HG02642 (cell line): Measurements from ENCODE around the gene SIDT2.
"Not testable (repeated sequence)": the region's sequence is repeated elsewhere in the genome, so short reads cannot be mapped to it uniquely, and the experiment has no call there.

ENCODE experiments used
- ATAC-seq: cut with Tn5 transposase; IDR thresholded peaks from one replicate; pipeline ENCODE4 v1.9.1; 2021; ENCODE audit warnings: mild to moderate bottlenecking; ENCODE audit not compliant: unreplicated experiment, poor library complexity

The SIDT2 gene

GRCh38 chr11:117178210-117179034, at the start of gene SIDT2:
TSS of gene SIDT2 (plus strand) at chr11:117178743. CDS start at chr11:117179264, 521 bp downstream.
- peak; percentile 89 for ATAC-seq

- not testable (repeated sequence) for ATAC-seq
These were observed 48.1 kb upstream of the SIDT2 start for GRCh38 chr11:117130396-117130795.

DNA sequence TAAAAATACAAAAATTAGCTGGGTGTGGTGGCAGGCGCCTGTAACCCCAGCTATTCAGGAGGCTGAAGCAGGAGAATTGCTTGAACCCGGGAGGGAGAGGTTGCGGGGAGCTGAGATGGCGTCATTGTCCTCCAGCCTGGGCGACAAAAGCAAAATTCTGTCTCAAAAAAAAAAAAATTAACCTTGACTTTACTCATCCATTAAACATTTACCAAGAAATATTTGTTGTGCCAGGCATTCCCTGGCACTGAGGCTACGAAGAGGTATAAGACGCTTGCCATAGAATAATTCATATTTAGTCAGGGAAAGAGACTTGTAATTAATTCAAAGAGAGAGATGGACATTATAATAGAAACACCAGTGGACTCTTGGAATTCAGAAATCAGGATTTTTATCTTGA, 47.7 kb upstream of the SIDT2 start:
- ATAC-seq: no peak

GRCh38 chr11:117134431-117134830, 44.1 kb upstream of the SIDT2 start:
- ATAC-seq: no peak

DNA sequence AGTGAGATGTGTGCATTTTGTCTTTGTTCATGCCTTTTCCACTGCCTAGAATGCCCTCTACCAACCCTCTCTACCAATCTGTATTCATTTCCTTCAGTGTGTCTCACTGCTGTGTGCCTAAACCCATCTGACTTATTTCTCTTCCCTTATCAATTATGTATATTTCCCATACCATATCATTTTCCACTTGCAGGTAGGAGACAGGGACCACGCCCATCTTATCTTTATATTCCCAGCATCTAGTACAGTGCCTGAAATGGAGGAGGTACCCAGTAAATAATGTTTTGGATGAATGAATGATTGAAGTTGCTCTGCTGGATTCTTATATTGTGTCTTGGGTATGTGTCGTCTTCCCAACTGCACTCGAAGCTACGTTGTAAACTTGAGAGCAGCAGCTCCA, 43.6 kb upstream of the SIDT2 start:
- ATAC-seq: not testable (repeated sequence)

- ATAC-seq: not testable (repeated sequence)
These were observed 41.1 kb upstream of the SIDT2 start for GRCh38 chr11:117137223-117138086.

DNA sequence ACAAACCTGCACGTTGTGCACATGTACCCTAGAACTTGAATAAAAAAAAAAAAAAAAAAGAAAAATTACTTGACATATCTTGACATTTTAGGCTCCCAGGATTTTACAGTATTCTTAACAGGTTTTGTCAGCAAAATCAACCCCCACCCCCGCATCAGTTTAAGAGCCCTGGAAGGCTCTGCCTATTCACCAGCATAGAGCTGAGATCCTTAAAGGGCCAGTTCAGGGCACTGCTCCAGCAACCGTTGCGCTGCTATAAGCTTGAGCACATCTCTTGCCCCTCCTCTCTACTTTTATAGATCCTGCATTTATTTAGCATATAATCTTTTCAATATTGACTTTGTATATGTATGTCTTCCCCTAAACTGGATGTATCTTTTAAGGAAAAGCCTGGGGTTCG, 35.2 kb upstream of the SIDT2 start:
- no peak for ATAC-seq

DNA sequence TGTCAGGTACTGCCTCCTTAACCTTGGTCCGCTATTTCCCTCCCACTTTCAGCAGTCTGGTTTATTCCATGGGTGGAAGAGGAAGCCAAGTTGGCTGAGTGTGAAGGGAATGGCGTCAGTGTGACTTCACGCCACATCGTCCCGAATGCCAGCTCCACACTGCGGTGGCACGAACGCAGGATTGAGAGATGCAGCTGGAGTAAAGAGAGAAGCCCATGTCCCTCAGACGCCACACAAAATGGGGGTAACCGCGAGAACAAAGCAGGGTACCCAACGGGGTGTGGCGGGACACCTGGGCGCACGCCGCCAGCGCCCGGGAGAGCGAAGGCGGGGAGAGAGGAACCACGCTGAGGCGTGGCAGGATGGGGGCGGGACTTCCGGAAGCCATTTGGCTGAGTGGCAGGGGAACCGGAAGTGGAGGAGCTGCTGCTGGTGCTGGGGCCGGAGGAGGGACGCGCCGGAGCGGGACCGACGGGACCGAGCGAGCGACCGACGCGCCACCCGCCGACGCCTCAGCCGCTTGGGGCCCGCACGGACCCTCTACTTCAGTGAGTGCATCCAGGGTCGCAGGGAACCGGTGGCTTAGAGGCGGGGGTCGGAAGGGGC, 34.6 kb upstream of the SIDT2 start, which contains the start of gene PAFAH1B2:
Gene PAFAH1B2, plus strand, starts transcription at position 417 of the 606 bp plus-strand sequence. CDS start 8,161 bp downstream, outside the sequence.
- ATAC-seq: peak; percentile 96

DNA sequence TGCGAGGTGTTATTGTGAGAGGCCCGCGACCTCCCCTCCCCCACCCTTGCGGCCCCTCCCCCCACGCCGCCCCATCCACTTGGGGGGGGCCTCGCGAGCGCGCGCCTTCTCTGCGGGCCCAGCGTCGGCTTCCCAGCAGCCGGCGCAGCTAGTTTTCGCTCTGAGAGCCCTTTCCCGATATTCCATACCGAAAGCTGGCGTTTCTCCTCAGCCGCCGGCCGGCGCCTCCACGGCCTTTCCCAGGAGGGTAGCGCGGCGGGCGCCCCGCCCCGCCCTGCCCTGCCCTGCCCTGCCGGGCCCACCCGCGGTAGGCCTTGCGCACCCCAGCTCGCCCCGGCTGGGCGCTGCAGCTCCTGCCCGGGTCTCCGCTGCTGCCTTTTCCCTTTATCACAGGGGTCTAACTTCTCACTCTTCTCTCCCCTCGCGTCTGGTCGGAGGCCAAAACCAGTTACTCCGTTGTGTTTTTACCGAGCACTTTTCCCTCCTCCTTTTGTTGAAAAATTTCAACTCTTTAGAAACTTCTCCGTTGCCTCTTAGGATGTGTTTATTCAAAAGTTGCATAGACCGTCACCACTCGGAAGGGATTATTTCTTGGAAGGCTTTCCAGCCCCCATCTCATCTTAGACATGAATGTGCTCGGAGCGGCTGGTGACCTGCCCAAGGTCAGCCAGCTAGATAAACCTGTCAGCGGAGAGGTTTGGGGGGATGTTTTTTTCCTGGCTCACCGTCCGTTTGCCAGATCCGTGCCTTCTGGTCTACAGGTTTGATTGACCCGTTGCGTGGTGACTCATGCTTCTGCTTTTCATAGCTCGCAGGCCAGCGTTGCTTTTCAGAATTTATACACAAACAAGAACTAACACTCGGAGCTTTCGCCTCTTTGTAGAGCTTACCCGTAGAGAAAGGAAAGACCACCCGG, 33.8 kb upstream of the SIDT2 start:
- ATAC-seq: peak; percentile 60

DNA sequence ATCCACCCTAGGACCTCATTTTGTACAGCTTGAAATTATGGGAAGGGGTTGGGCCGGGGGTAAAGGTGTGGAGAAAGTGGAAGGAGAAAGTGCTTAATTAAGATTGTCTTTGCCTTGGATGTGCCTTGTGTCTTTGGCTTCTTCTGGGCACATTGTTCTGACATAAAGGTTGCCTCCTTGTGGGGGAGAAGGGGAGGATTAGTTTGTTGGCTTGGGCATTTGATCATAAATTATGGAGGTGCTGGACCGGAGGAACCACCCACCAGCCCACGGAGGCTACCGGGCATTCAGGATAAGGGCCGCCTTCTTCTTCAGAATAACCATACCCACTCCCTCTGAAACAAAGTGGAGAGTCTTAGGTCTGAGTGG, 33.2 kb upstream of the SIDT2 start:
- no peak for ATAC-seq

DNA sequence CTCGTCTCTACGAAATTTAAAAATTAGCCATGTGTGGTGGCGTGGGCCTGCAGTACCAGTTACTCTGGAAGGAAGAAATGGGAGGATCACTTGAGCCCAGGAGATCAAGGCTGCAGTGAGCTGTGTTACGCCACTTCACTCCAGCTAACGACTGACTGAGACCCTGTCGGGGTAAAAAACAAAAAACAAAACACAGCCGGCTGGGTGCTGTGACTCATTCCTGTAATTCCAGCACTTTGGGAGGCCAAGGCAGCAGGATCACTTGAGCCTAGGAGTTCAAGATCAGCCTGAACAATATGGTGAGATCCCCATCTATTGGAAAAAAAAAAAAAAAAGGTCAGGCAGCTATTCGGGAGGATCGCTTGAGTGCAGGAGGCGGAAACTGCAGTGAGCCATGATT, 32.0 kb upstream of the SIDT2 start:
- ATAC-seq: no peak

DNA sequence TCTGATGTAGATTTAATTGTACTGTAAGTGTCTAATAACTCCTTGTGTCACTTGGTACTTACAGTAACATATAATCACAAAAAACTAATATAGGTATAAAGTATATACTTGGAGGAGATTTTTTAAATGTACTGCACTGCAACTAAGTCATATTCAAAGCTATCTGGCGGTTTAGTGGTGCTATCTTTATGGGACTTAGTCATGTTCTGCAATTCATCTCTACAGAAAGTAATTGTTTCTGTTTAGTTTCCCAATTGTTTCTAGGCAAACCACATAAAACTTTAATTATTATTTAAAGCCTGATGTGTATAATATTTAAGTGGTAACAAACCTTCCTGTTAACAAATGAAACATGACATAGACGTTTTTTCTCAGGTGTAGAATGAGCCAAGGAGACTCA, 26.5 kb upstream of the SIDT2 start:
- ATAC-seq: no peak

DNA sequence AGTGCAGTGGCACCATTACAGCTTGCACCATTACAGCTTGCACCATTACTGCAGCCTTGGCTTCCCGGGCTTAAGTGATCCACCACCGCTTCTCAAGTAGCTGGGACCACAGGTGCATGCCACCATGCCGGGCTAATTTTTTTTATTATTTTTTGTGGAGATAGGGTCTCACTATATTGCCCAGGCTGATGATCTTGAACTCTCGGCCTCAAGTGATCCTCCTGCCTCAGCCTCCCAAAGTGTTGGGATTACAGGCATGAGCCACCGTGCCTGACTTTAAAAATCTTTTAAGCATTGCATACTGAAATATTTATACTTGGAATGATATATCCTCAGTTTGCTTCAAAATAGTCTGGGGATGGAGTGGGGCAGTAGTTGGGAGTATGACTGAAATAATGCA, 24.1 kb upstream of the SIDT2 start:
- ATAC-seq: no peak

DNA sequence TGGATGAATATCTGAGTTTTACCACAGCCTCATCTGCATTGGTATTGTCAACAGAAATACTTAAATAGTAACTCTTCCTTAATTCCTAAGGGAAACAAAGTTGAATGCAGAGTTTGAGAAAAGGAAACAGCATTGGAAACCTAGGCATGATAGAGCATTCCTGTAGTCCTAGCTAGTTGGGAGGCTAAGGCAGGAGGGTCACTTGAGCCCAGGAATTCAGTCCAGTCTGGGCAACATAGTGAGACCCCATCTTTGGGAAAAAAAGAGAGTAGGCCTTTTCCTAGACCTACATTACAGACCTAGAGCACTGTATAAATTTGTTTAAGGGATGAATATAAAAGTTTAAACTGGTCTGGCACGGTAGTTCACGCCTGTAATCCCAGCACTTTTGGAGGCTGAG, 21.0 kb upstream of the SIDT2 start:
- no peak for ATAC-seq

DNA sequence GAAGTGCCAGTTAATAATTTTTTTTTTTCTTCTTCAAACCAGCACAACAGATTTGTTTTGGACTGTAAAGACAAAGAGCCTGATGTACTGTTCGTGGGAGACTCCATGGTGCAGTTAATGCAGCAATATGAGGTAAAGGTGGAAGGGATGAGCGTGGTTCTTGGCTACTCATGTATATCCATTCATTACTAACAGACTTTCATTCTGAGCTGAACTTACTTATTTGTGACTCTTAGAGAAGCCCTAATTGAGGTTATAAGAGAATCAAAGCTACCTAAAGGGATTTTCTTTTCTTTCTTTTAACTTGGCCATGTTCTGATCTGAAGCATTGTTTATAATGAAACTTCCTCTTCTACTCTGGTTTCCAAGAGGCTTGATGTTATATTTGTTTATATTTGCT, 18.7 kb upstream of the SIDT2 start:
- ATAC-seq: no peak

DNA sequence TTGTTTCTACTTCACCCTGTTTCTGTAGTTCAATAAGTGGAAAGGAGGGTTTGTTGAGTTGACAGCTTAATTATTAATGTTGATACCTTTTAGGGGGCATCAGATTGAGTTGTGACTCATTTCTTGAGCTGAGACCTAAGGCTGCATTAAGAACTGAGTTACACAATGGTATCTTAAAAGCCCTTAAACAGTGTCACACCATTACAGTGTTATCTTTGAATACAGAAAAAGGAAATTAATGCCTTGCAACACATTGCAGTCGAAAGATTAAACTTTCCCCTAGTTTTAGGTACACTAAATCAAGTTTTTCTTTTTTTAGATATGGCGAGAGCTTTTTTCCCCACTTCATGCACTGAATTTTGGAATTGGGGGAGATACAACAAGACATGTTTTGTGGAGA, 17.7 kb upstream of the SIDT2 start:
- ATAC-seq: no peak

DNA sequence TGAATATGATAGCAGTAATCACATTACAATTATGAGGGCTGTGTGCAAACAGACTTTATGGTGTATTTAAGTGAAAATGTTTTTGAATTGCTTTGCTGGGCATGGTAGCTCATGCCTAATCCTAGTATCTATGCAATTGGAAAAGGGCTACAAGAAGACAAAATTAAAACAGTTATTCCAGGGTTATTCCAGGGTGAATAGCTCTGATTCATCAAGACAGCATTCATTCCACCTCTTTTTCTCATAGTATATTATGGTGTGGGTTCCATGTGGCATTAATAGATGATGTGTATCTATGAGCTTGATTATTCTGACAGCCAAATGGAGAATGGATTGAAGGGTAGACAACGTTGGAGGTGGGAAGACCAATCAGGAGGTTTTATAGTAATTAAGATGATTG, 12.1 kb upstream of the SIDT2 start:
- no peak for ATAC-seq

DNA sequence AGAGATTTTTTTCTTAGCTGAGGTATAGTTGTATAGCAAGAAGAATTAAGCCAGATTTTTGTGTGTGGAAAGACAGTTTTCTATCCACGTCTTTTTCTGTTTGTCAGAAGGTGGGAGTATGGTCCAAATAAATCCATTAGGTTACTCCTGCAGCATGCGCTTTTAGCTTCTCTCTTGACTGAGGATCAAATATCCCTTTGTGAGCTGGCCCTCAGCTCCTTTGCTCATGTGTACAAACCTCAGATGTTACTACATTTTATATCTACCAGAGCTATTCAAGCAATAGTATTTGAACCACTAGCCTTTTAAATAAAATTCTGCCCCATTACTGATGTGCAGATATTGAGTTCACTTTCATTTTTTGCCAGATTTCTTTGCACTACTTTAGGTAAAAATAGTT, 8.8 kb upstream of the SIDT2 start:
- ATAC-seq: no peak

GRCh38 chr11:117170210-117170609, 8.3 kb upstream of the SIDT2 start:
- ATAC-seq: no peak

DNA sequence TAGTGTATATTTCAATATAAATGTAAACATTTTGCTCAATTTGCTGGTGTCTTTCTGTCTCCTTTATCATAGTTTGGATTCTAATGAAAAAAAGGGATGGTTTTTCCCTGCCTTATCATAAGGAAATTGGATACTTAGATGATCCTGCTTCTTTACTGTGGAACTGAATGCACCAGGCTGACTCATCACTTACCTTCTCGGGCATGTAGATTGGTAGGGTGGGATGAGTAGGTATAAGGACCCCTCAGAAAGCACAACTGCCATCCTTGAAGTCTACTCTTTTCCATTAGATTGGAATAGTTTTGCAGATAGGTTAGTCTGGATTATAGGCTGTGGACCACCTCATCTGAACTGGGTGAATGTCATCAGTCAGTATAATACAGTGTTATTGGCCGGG, 7.5 kb upstream of the SIDT2 start:
- ATAC-seq: no peak
